HG02885 (cell line): ENCODE measurements around the gene KCNQ1.

ENCODE experiments used
- ATAC-seq: cut with Tn5 transposase; IDR thresholded peaks from one replicate; pipeline ENCODE4 v1.9.1; 2021; ENCODE audit warnings: mild to moderate bottlenecking; ENCODE audit not compliant: unreplicated experiment, poor library complexity

KCNQ1 gene

DNA sequence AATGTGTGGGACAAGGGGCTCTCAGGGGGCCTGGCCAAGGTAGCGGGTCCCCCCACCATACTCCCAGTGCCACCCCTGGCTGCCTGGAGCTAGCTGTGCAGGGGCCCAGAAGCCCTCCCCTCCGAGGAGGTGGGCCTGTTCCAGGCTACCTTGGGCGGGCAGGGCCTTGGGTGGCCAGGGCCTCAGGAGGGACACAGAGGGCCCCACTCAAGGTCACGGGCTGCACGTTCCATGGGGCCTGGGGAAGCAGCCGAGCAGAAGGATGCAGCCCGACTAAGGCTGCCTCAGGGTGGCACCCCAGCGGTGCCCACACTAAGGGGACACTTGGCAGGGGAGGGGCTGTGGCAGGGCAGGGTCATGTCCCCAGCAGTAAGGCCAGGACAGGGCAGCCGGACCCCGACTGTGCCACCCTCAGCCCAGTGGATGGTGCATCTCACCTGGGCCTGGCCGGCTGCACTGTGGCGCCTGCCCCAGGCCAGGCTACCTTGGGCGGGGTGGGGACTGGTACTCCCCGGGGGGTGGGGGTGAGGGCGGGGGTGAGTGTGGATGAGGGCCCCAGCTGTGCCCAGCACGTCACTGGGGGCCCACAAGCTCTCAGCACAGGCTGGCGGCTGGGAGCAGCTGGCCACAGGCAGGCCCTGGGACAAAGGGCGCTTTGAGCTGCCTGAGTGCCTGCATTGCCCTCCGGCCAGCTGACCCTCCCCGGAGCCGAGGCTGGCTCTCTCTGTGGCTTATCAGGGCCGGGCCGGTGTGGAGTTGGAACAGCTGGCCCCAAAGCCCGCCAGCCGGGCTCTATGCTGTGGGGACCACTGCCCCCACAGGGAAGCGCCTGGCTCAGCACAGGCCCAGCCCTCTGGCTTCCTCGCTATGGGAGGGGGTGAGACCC lies 117.1 kb downstream of the KCNQ1 start:
- no peak for ATAC-seq

DNA sequence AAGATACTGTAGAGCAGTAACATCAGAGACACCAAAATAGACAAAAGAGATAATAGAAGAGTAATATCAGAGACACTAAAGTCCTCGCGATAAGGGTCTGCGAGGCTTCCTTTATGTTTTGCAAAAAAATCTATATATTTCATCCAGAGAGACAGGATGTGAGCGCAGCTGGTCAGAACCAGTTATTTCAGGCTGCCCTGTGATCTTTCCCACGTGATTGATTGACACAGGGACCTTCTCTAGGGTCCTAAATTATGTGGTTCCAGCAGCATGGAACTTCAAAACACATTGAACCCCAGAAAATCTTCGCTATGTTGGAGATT lies 118.0 kb downstream of the KCNQ1 start:
- no peak for ATAC-seq

DNA sequence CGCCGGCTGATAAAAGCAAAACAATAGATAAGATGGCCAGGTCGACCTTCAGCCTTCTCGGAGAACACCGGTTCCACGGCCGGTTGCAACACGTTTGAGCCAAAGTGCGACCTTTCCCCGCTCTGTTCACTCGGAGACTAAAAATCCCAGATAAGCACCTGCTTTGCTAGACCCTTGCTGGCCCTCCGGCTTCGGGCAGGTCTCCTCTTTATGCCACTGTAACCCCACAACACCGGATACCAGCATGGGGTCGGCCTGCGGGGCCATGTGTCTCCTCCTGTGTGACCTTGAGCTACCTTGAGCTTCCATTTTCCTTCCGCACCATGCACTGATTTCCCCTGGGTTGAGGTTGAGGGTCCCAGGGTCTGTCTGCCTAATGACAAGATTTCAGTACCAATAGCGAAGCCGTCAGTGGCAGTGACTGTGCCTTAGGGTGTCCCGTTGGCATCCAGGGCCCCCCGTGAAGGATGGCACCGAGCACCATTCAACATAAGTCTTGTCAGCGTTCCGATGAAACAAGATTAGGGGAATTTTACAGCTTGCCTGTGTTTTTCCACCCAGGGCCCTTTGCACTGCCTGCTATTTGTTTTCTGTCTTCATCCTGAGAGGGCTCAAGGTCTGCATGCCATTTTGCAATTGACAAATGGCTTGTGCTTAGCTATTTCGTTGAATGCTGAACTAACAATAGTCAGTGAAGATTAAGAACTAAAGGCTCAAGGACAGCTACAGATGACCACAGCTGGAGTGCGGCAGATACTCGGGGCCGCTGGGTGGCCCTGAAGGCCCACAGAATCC lies 118.6 kb downstream of the KCNQ1 start:
- ATAC-seq: no peak

DNA sequence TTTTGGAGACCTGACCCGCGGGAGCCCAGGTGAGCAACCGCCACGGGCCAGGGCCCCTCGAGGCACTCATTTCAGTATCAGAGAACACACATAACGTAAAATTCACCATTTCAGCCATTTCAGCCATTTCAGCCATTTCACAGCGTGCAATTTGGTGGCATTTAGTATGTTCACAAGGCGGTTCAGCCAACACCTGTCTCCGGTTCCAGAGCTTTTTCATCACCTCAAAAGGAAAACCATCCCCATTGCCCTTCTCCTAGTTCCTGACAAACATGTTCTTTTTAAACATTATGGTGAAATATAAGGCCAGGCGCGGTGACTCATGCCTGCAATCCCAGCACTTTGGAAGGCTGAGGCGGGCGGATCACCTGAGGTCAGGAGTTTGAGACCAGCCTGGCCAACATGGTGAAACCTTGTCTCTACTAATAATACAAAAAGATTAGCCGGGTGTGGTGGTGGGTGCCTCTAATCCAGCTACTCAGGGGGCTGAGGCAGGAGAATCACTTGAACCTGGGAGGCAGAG lies 119.3 kb downstream of the KCNQ1 start:
- no peak for ATAC-seq

DNA sequence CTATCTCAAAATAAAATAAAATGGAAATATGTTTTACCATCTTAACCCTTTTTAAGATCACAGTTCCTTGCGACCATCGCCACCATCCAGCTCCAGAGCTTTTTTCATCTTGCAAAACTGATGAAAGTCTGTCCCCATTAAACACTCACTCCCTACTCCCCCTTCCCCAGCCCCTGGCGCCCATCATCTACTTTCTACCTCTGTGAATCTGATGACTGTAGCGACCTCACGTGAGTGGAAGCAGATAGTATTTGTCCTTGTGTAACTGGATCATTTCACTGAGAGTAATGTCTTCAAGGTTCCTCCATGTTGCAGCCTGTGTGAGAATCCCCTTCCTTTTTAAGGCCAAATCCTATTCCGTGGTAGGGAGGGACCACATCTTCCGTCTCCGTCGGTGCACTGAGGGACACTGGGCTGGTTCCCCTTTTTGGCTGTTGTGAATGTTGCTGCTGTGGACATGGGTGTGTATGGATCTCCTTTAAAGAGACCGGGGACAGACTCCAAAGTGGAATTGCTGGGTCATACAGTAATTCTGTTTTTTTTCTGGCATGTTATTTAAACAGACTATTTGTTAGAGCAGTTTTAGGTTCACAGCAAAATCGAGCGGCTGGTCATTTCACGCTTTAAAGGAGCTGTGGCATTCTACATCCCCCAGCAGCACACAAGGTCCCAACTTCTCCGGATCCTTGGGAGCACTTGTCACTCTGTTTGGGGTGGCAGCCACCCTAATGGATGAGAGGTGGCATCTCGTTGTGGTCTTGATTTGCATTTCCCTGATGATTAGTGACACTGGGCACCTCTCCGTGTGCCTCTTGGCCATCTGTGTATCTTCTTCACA lies 120.0 kb downstream of the KCNQ1 start:
- ATAC-seq: no peak

DNA sequence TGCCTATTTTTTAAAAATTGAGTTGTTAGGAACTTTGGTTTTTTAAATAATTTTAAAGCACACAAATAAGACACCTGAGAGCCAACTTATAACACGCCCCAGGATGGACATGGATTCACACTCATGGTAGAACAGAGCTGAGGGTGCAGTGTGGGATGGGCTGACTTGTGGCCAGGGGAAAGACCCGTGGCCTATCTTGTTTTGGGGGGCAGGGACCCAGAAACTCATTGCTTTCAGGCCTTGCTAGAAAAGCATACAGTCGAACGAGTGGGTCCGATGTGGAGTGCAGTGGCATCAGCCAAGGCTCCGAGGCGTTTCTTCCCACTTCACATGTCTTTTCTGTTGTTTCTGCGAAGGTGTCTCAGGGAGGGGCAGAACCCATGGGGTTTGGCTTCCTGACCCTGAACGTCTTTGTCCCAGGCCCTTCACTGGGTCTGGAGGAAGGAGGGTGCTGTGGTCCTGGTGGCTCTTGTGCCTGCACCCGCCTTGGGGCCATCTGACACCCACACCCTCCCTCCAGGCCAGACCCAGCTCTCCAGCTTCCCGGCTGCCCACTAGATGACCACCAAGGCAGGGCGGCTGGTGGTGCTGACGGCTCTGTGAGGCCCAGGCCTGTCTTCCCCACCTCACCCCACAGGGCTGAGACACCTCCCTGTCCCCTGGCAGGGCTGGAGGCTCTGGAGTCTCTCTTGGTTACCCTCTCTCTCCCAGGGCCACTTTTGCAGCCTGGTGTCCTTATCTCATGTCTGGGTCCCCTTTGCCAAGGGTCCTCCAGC lies 120.8 kb downstream of the KCNQ1 start:
- no peak for ATAC-seq

DNA sequence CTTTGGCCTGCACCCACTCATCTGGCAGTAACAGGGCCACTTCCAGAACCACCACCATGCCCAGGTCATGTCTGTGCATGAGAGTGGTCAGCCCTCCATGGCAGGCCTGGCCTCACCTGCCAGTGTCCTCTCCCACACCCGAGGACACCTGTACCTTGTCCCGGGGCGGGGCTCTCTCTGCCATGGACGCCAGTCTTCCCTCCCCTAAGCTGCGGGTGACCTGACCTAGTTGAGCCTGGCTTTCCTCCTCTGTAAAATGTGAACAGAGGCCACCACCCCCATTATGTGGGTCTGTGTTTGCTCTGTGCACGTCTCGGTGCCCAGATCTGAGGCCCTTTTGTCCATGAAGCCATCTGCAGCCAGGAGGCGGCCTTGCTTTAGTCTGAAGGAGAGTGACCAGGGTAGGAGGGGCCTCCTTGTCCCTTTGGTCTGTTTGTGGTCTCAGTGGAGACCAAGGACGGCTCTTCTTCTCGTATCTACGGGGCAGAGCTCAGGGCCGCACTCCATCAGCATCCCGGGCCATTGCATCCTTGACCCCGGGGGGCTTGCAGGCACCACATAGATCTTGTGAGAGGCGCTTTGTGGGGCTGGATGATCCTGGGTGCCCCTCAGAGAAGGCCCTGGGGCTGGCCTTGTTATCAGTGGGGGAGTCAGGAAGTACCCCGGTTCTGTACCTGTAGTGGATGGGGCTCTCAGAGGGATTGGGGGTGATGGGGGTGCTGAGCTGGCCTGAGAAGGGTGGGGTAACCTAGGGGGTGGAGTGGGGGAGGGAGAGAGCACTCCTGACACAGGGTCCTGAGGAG lies 121.6 kb downstream of the KCNQ1 start:
- no peak for ATAC-seq

DNA sequence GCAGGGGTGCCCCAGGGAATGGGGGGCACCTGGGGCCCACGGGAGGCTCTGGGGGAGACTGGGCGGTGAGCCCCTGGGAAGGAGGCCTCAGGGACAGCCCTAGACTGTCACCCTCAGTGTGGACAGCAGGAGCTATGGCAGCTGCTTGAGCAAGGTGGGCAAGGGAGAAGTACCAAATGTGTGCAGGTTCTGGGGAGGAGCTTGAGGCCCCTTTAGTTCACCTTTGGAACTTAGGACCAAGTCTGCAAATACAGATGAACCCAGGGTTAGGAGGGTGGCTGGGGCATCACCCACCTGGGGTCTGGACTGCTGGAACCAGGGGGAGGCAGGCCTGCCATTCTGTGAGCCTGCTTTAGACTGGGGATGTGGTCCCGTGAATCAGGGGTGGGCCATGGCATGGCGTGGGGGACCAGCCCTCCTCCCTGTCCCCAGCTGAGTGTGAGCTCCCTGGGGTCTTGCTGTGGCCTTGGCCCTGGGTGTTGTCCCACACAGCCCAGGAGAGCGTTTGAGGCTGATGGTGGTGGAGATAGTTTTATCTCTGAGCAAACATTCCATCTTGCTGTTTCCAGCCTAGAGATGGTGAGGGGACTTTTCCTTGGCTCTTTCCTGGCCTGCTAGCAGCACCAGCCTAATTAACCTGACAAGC lies 122.3 kb downstream of the KCNQ1 start:
- ATAC-seq: no peak

DNA sequence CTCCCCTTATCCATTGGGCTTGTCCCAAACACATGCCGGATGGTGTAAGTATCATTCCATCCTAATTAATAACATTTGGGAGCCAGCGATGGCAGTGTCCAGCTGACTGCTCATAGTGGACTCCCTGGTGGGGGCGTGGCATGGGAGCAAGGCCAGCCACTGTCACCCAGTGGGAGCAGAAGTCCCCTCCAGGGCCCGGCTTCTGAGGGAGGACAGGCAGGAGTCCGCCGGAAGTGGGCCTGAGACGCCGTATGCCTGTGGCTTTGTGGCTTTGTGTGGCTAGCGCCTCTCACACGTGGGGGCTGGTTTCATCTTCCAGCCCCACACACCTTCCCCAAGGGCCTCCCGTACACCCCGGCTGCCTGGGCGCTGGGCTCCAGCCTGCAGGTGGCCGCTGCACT lies 124.5 kb downstream of the KCNQ1 start:
- ATAC-seq: no peak

DNA sequence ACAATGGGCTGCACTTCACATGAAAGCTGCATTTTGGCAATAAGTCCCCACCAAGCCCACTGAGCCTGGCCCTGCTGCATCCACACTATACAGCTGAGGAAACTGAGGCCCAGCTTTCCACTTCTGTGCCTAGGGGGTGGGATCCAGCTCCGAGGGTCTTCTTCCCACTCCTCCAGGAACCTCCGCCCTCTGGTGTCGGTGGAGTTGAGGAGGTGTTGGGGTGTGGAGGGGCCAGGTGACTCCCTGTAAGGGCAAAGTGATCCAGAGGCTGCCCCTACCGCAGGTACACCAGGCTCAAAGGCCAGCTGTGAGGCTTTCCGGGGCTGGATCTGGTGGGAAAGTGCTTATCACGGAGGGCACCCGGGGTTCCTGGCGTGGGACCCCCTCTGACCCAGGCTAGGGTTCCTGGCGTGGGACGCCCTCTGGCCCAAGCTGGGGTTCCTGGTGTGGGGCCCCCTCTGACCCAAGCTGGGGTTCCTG lies 125.0 kb downstream of the KCNQ1 start:
- no peak for ATAC-seq

DNA sequence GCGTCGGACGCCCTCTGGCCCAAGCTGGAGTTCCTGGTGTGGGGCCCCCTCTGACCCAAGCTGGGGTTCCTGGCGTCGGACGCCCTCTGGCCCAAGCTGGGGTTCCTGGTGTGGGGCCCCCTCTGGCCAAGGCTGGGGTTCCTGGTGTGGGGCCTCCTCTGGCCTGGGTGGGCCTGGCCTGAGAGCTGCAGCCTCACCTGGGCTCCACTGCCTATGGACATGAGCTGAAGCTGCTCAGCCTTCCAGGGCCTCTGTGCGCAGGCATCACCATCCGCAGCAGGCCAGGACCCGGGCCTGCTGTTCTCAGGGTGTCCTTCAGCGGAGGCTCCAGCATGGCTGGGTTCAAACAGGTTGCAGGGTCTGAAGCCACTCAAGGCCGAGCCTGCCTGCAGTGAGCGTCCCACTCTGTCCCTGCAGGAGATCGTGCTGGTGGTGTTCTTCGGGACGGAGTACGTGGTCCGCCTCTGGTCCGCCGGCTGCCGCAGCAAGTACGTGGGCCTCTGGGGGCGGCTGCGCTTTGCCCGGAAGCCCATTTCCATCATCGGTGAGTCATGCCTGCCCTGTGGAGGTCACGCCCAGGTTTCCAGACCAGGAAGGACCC lies 125.5 kb downstream of the KCNQ1 start:
- ATAC-seq: no peak

DNA sequence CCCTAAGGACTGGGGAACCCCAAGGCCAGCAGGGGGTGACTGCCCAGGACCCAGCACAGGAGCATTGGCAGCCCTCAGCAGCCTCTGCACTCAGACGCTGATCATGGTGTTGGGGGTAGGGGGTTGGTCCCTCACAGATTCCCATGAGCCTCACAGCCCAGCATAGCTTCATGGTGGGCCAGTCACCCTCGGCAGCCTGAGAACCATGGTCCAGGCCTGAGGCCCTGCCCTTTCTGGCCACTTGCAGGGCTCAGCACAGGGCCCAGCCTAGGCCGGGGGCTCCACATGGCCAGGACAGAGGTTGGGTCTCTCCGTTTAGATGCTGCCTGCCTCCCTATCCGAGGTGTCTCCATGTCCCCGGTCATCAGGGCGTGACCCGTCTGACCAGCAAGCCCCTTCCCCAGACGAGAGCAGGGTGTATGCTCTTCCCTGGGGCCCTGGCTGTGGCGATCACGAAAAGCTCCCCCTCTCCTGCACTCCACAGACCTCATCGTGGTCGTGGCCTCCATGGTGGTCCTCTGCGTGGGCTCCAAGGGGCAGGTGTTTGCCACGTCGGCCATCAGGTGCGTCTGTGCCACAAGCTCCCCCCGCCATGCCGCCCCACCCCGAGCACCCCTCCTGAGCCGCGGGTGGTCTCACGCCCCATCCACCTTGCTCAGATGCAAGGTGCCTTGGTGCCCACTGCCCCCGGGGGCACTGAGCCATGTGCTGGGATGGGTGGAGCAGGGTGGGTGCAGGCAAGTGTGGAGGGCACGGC lies 126.2 kb downstream of the KCNQ1 start:
- no peak for ATAC-seq

DNA sequence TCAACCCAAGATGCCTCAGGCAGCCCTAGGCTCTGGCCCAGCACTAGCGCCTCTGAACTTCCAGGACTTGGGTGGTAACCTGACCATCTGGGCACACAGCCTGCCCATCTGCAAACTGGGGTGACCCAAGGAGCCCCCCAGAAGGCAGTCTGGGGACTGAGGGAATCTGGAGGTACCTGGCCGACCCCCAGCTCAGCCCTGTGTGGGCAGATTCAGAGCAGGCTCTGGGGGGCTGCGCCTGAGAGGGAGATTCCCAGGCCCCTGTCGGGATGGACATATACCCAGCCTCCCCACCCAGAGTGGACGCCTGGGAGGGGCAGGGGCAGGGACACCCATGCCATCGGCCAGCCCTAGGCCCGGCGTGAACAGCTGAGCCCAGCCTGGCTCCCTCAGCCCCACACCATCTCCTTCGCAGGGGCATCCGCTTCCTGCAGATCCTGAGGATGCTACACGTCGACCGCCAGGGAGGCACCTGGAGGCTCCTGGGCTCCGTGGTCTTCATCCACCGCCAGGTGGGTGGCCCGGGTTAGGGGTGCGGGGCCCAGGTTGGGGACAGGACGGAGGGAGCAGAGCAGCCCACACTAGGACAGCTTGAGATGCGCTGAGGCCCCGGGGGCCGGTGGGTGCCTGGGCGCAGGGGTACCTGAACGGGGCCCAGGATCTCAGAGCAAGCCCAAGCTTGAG lies 126.9 kb downstream of the KCNQ1 start:
- ATAC-seq: no peak

DNA sequence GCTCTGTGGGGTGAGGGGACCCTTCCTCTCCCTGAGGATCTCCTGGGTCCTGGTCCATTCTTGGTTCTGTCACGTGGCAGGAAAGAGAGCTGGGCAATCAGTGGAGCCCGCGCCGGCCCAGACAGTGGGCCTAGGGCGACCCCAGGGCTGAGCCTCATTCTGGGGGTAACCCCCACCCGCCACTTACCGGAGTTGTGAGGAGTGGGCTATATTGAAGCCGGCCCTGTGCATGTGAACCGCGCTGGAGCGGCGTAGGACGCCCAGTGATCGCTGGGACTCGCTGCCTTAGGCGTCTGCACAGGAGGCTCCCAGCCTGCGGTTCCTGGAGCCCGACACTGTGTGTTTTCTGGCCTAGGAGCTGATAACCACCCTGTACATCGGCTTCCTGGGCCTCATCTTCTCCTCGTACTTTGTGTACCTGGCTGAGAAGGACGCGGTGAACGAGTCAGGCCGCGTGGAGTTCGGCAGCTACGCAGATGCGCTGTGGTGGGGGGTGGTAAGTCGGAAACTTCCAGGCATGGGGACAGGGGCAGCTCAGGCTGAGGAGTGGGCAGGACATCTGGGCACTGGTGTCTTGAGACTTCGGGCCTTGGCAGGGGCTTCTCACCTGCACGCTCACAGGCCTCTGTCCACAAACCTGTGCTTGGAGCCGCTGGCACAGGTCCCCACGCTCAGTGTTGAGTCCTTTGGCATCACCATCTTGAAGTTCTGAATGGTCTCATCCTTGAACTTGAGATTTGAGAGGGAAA lies 127.9 kb downstream of the KCNQ1 start:
- no peak for ATAC-seq

DNA sequence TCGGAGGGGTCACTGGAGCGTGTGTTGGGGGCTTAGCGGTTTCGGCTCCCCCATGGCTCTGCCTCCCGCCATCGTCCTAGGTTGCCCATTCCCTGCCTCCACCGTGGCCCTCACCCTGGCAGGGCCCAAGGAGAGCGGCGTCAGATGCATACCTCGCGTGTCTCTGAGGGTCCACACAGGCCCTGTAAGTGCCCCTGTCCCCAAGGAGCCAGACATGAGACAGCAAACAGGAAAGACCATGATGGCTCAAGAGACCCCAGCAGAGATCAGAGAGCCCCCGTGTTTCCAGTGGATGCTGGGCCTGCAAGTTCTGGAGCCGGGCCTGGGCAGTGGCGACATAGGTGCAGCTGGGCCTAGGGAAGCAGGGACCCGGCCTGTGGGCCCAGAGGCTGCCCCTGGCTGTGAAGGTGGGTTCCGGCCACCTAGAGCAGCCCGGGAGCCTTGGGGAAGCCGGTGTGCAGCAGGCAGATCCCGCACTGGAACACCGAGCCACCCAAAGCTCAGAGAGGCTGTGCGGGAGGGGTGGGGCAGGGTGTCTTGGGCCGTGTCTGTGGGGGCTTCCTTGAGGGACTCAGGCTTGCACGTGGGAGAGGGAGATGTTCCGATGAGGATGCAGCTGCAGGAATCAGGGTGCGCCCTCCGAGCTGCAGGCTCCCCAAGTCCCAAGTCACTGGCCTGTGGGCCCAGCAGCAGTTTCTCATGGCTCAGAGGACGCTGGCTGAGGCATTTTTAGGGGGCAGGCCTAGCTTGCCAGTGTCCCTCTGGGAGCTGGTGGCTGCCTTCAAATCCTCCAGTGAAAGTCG lies 128.6 kb downstream of the KCNQ1 start:
- no peak for ATAC-seq
